Measurements from ENCODE around the gene SNCB. TPM values are rescaled to one million over a fixed set of nuclear protein-coding genes. Genes with fewer than 3 reads are reported as not detected.

The SNCB gene
- polyA plus RNA-seq, 10 donors = 0.15 TPM; not detected in 9

- no peak for DNase-seq
Measured at GRCh38 chr5:176575488-176576422, 54.6 kb downstream of the SNCB start.

- DNase-seq = no peak
Measured at GRCh38 chr5:176575066-176575465, 55.3 kb downstream of the SNCB start.

- DNase-seq = no peak
Measured at GRCh38 chr5:176574297-176574591, 56.1 kb downstream of the SNCB start.

- peak in 2 of 3 donors; percentile 47 to 55 for DNase-seq
Measured at GRCh38 chr5:176573564-176574296, 56.6 kb downstream of the SNCB start.

Other genes starting within 250 kb of the SNCB start
- gene NOP16, start 241.9 kb downstream of the SNCB start, polyA plus RNA-seq (ENCODE audit: insufficient read length in 10 of 10) = 10 to 100 TPM; 21.6 to 34.0 (median 28.2) TPM
- 100 to 1,000 TPM; 129 to 183 (median 157) TPM for gene HIGD2A, start 241.8 kb downstream of the SNCB start, polyA plus RNA-seq (ENCODE audit: insufficient read length in 10 of 10)
- gene CLTB, start 214.0 kb downstream of the SNCB start, polyA plus RNA-seq (ENCODE audit: insufficient read length in 10 of 10) = 10 to 100 TPM; 42.0 to 67.1 (median 50.2) TPM
- gene FAF2, start 182.1 kb downstream of the SNCB start, polyA plus RNA-seq (ENCODE audit: insufficient read length in 10 of 10) = 10 to 100 TPM; 22.9 to 33.3 (median 27.4) TPM
- gene RNF44, start 93.1 kb downstream of the SNCB start, polyA plus RNA-seq (ENCODE audit: insufficient read length in 10 of 10) = 10 to 100 TPM; 22.0 to 48.4 (median 27.0) TPM
- under 1 TPM in 8 of 10 donors, not detected in 2; 0.27 to 0.88 (median 0.49) TPM for gene CDHR2, start 81.2 kb downstream of the SNCB start, polyA plus RNA-seq (ENCODE audit: insufficient read length in 10 of 10)
- gene GPRIN1, start 20.4 kb downstream of the SNCB start, polyA plus RNA-seq (ENCODE audit: insufficient read length in 10 of 10) = 1 to 10 TPM in 3 of 10 donors, under 1 TPM in 7; 0.38 to 4.1 (median 0.63) TPM
- gene EIF4E1B, start 141 bp upstream of the SNCB start, polyA plus RNA-seq (ENCODE audit: insufficient read length in 10 of 10) = under 1 TPM in 2 of 10 donors, not detected in 8; 0.05 to 0.17 TPM
- 10 to 100 TPM; 23.7 to 34.3 (median 27.7) TPM for gene TSPAN17, start 16.9 kb upstream of the SNCB start, polyA plus RNA-seq (ENCODE audit: insufficient read length in 10 of 10)
- gene UNC5A, start 180.0 kb upstream of the SNCB start, polyA plus RNA-seq (ENCODE audit: insufficient read length in 10 of 10) = 1 to 10 TPM in 8 of 10 donors, under 1 TPM in 2; 0.84 to 2.0 (median 1.3) TPM

Data from muscle of back (tissue), 11 donors.